GM12873 (cell line): ENCODE data around the gene PPP2R5D.

Experiments used
- TF ChIP-seq, protein P1 (sequence below): IDR thresholded peaks from 2 replicates; pipeline ENCODE4 v1.5.1; 2012; ENCODE audit warnings: low read depth, mild to moderate bottlenecking, moderate library complexity, low read length, control low read depth; ENCODE audit not compliant: insufficient read depth; ENCODE audit errors: missing control alignments

The PPP2R5D gene

GRCh38 chr6:42967228-42967627, 17.1 kb upstream of the PPP2R5D start:
- TF ChIP-seq, protein P1, sequence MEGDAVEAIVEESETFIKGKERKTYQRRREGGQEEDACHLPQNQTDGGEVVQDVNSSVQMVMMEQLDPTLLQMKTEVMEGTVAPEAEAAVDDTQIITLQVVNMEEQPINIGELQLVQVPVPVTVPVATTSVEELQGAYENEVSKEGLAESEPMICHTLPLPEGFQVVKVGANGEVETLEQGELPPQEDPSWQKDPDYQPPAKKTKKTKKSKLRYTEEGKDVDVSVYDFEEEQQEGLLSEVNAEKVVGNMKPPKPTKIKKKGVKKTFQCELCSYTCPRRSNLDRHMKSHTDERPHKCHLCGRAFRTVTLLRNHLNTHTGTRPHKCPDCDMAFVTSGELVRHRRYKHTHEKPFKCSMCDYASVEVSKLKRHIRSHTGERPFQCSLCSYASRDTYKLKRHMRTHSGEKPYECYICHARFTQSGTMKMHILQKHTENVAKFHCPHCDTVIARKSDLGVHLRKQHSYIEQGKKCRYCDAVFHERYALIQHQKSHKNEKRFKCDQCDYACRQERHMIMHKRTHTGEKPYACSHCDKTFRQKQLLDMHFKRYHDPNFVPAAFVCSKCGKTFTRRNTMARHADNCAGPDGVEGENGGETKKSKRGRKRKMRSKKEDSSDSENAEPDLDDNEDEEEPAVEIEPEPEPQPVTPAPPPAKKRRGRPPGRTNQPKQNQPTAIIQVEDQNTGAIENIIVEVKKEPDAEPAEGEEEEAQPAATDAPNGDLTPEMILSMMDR = no peak

- TF ChIP-seq, protein P1 = no peak
These were observed 16.2 kb upstream of the PPP2R5D start for GRCh38 chr6:42968126-42968701.

DNA sequence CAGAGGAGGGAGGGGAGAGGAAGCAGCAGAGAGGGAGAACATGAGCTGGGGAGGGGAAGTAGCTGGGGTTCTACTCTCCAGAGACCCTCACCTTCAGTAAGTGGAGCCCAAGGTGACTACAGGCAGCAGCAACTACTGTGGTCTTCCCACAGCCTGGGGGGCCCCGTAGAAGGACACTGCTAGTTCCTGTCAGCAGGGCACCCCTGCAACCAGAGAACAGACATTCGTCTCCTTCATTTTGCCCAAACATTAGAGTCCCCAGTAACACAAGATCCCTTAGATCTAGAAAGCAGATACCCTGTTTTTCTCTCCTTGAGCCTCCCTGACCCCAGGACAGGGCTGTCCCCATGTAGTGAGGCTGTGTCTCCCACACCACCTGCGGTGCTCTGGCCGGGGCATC, 15.6 kb upstream of the PPP2R5D start:
- TF ChIP-seq, protein P1 = no peak

- TF ChIP-seq, protein P1 = no peak
These were observed 14.9 kb upstream of the PPP2R5D start for GRCh38 chr6:42969431-42969830.

DNA sequence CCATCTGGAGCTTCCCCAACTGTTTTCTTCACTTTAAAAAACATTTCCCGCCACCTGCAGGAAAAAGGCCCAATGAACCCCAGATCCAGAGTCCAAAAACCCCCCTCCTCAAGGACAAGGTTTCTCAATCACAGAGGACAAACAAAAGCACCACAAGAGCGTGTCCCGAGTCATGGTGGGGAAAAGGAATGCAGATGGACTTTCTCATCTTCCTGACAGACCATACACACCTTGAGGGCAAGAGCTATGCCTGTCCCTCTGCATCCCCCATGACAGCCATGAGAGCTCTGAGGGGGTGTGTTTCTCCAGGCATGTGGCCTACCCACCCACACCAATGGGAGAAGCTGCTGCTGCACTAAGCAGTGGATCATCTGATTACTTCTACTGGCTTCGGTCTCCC, 14.4 kb upstream of the PPP2R5D start:
- TF ChIP-seq, protein P1 = no peak

GRCh38 chr6:42970871-42971612, 13.3 kb upstream of the PPP2R5D start:
- TF ChIP-seq, protein P1 = no peak

- TF ChIP-seq, protein P1 = no peak
These were observed 12.5 kb upstream of the PPP2R5D start for GRCh38 chr6:42971746-42972327.
